Spleen (tissue), 7 donors: ENCODE measurements around the gene KRTAP9-6.
"Not testable (repeated sequence)": the region's sequence is repeated elsewhere in the genome, so short reads cannot be mapped to it uniquely, and the experiment has no call there.

ENCODE experiments used
- POLR2A ChIP-seq, 3 donors: fragments of 450-650 bp; IDR thresholded peaks; one replicate each; pipeline ENCODE4 v1.5.1; 2017; ENCODE audit warnings: antibody characterized with exemption in 3 of 3, mild to moderate bottlenecking in 1 of 3
- POLR2AphosphoS5 ChIP-seq, 3 donors: sonication (generic); formaldehyde crosslinking; IDR thresholded peaks; one replicate each; pipeline ENCODE4 v1.5.1; 2017; ENCODE audit warnings: antibody characterized with exemption in 3 of 3
- TF ChIP-seq, protein P1 (sequence below), 11 experiments: fragments of 200-600 bp in 7 of 11; fragments of 450-650 bp in 4 of 11; sonication (generic) in 4 of 11; IDR thresholded peaks in 8 of 11; conservative IDR thresholded peaks in 3 of 11; 1 replicate in 7 of 11; 2 replicates in 4 of 11; pipeline versions ENCODE4 v1.4.0 to v1.8.0; 2016 to 2021; ENCODE audit warnings: antibody characterized with exemption in 11 of 11, inconsistent platforms in 4 of 11, mild to moderate bottlenecking in 1 of 11
- donor health status: DM: no; HTN: no; CAD: no; lungs with moderate emphysema.
- donor health status: DM: no; HTN: no; CAD: no.
- donor health status: DM: no; HTN: no; CAD: no.

DNA sequence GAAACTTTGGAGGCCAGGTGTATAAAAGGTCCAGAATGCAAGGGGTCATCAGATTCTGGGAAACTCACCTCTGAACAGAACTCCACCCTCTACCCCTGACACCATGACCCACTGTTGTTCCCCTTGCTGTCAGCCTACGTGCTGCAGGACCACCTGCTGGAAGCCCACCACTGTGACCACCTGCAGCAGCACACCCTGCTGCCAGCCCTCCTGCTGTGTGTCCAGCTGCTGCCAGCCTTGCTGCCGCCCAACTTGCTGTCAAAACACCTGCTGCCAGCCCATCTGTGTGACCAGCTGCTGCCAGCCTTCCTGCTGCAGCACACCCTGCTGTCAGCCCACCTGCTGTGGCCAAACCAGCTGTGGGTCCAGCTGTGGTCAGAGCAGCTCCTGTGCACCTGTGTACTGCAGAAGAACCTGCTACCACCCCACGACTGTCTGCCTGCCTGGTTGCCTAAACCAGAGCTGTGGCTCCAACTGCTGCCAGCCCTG lies 27.2 kb upstream of the KRTAP9-6 start, which contains the start of gene KRTAP9-8:
- TF ChIP-seq POLR2A, POLR2AphosphoS5 (IDR thresholded peaks at IDR 0.05): not testable (repeated sequence)
- TF ChIP-seq, protein P1, sequence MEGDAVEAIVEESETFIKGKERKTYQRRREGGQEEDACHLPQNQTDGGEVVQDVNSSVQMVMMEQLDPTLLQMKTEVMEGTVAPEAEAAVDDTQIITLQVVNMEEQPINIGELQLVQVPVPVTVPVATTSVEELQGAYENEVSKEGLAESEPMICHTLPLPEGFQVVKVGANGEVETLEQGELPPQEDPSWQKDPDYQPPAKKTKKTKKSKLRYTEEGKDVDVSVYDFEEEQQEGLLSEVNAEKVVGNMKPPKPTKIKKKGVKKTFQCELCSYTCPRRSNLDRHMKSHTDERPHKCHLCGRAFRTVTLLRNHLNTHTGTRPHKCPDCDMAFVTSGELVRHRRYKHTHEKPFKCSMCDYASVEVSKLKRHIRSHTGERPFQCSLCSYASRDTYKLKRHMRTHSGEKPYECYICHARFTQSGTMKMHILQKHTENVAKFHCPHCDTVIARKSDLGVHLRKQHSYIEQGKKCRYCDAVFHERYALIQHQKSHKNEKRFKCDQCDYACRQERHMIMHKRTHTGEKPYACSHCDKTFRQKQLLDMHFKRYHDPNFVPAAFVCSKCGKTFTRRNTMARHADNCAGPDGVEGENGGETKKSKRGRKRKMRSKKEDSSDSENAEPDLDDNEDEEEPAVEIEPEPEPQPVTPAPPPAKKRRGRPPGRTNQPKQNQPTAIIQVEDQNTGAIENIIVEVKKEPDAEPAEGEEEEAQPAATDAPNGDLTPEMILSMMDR (IDR thresholded peaks at IDR 0.05 in 8 of 11, conservative IDR thresholded peaks at IDR 0.05 in 3 of 11) = not testable (repeated sequence)
